Measurements from ENCODE around the gene SPEN. TPM values are rescaled to one million over a fixed set of nuclear protein-coding genes. Genes with fewer than 3 reads are reported as not detected.
A peak's percentile ranks its signal among the peaks of the same experiment; 100 is the strongest.
"Not testable (repeated sequence)": the region's sequence is repeated elsewhere in the genome, so short reads cannot be mapped to it uniquely, and the experiment has no call there.

Gene SPEN
- total RNA-seq, 2 donors from 2014 or later = 27.8 to 38.9 TPM

- Histone ChIP-seq H3K36me3 (replicated peaks in 1 of 2; ENCODE audit: insufficient read depth in 1 of 2, low read depth in 2 of 2) (no peaks in the 10 kb centered on the region), H3K9me3 (no peaks in the 10 kb centered on the region), H3K4me3 (no peak overlapping the region), H3K27ac (no peak overlapping the region), H3K27me3 (no peaks in the 10 kb centered on the region), H3K4me1 (peaks cover 20% of the 10 kb centered on the region)
- WGBS, 2 donors = 67 to 69% methylated on average over 8 of the region's 8 CpGs
- no peak for TF ChIP-seq CTCF (IDR thresholded peaks at IDR 0.05)
- TF ChIP-seq POLR2A (IDR thresholded peaks at IDR 0.05) = no peak
- DNase-seq (no peak), ATAC-seq (no peak)
- intact Hi-C loops (cut with DNase I) = no loop called here
Measured at GRCh38 chr1:15900662-15901279, 53.3 kb downstream of the SPEN start.

GRCh38 chr1:15902882-15903281 lies 55.4 kb downstream of the SPEN start:
- no peak overlapping the region for H3K4me3 ChIP-seq

GRCh38 chr1:15908597-15908996 lies 61.1 kb downstream of the SPEN start:
- no peaks in the 10 kb centered on the region for H3K27me3 ChIP-seq
- H3K27ac ChIP-seq = no peak overlapping the region
- intact Hi-C loops (cut with DNase I) = no loop called here
- H3K9me3 ChIP-seq = no peaks in the 10 kb centered on the region
- 94 to 97% methylated on average over 4 of the region's 4 CpGs for WGBS, 2 donors
- H3K4me1 ChIP-seq = peaks cover 35% of the 10 kb centered on the region
- no peaks in the 10 kb centered on the region for H3K36me3 ChIP-seq (replicated peaks in 1 of 2; ENCODE audit: insufficient read depth in 1 of 2, low read depth in 2 of 2)
- DNase-seq (no peak), ATAC-seq (no peak)
- H3K4me3 ChIP-seq = no peak overlapping the region
- TF ChIP-seq POLR2A (IDR thresholded peaks at IDR 0.05) (no peak), CTCF (IDR thresholded peaks at IDR 0.05) (no peak)

More at GRCh38 chr1:15902882-15903281, 55.4 kb downstream of the SPEN start:
- DNase-seq (no peak), ATAC-seq (no peak)
- Histone ChIP-seq H3K9me3 (no peaks in the 10 kb centered on the region), H3K36me3 (replicated peaks in 1 of 2; ENCODE audit: insufficient read depth in 1 of 2, low read depth in 2 of 2) (no peaks in the 10 kb centered on the region), H3K4me1 (peaks cover 21% of the 10 kb centered on the region), H3K27me3 (no peaks in the 10 kb centered on the region), H3K27ac (no peak overlapping the region)
- WGBS, 2 donors = 81 to 85% methylated on average over 3 of the region's 3 CpGs
- intact Hi-C loops (cut with DNase I) = no loop called here
- TF ChIP-seq POLR2A (IDR thresholded peaks at IDR 0.05) (no peak), CTCF (IDR thresholded peaks at IDR 0.05) (no peak)

GRCh38 chr1:15911141-15911540 lies 63.6 kb downstream of the SPEN start:
- H3K36me3 ChIP-seq (replicated peaks in 1 of 2; ENCODE audit: insufficient read depth in 1 of 2, low read depth in 2 of 2) = no peaks in the 10 kb centered on the region
- H3K4me3 ChIP-seq = no peak overlapping the region
- peaks cover 27% of the 10 kb centered on the region for H3K4me1 ChIP-seq
- H3K27ac ChIP-seq = peak overlapping the region in 2 of 4 donors; percentile 45 to 71
- DNase-seq (no peak), ATAC-seq (no peak)
- H3K9me3 ChIP-seq = no peaks in the 10 kb centered on the region
- 96% methylated on average over 1 of the region's 1 CpG for WGBS, 2 donors
- intact Hi-C loops (cut with DNase I) = no loop called here
- H3K27me3 ChIP-seq = no peaks in the 10 kb centered on the region
- TF ChIP-seq POLR2A (IDR thresholded peaks at IDR 0.05) = no peak
- TF ChIP-seq CTCF (IDR thresholded peaks at IDR 0.05) = no peak

GRCh38 chr1:15911927-15912326 lies 64.4 kb downstream of the SPEN start:
- ATAC-seq = peak; percentile 92
- WGBS, 2 donors = 9 to 15% methylated on average over 2 of the region's 2 CpGs
- intact Hi-C loops (cut with DNase I) = no loop called here
- DNase-seq = peak; percentile 47 to 83 (median 67)
- peaks cover 20% of the 10 kb centered on the region for H3K4me1 ChIP-seq
- H3K27ac ChIP-seq = peak overlapping the region in 3 of 4 donors; percentile 45 to 71 (median 48)
- H3K4me3 ChIP-seq = no peak overlapping the region
- TF ChIP-seq CTCF (IDR thresholded peaks at IDR 0.05) (peak in 3 of 7 experiments; percentile 32 to 44 (median 39)), POLR2A (IDR thresholded peaks at IDR 0.05) (no peak)
- peaks cover 0 to 3% of the 10 kb centered on the region in 2 donors for H3K36me3 ChIP-seq (replicated peaks in 1 of 2; ENCODE audit: insufficient read depth in 1 of 2, low read depth in 2 of 2)
- H3K27me3 ChIP-seq = no peaks in the 10 kb centered on the region
- H3K9me3 ChIP-seq = no peaks in the 10 kb centered on the region

GRCh38 chr1:15913607-15914006 lies 66.1 kb downstream of the SPEN start:
- ATAC-seq; H3K4me3 ChIP-seq; H3K36me3 ChIP-seq (replicated peaks in 1 of 2; ENCODE audit: insufficient read depth in 1 of 2, low read depth in 2 of 2); H3K27ac ChIP-seq; DNase-seq; H3K27me3 ChIP-seq; H3K9me3 ChIP-seq; intact Hi-C loops (cut with DNase I): not testable (repeated sequence)
- H3K4me1 ChIP-seq = peaks cover 20% of the 10 kb centered on the region
- 97 to 98% methylated on average over 3 of the region's 3 CpGs for WGBS, 2 donors
